Measurements from ENCODE around the gene TMEM218.

TMEM218 gene

GRCh38 chr11:125101596-125101995, 9.8 kb downstream of the TMEM218 start:
- no peak for DNase-seq (ENCODE audit: low read depth in 1 of 2, low spot score in 1 of 2)
- TF ChIP-seq SPI1 (IDR thresholded peaks at IDR 0.05; ENCODE audit: borderline replicate concordance, low read depth) (no peak), GABPA (IDR thresholded peaks at IDR 0.05; ENCODE audit: low read depth) (no peak), POLR2AphosphoS5 (IDR thresholded peaks at IDR 0.05; ENCODE audit: low read depth) (no peak)
- TF ChIP-seq, protein P1, sequence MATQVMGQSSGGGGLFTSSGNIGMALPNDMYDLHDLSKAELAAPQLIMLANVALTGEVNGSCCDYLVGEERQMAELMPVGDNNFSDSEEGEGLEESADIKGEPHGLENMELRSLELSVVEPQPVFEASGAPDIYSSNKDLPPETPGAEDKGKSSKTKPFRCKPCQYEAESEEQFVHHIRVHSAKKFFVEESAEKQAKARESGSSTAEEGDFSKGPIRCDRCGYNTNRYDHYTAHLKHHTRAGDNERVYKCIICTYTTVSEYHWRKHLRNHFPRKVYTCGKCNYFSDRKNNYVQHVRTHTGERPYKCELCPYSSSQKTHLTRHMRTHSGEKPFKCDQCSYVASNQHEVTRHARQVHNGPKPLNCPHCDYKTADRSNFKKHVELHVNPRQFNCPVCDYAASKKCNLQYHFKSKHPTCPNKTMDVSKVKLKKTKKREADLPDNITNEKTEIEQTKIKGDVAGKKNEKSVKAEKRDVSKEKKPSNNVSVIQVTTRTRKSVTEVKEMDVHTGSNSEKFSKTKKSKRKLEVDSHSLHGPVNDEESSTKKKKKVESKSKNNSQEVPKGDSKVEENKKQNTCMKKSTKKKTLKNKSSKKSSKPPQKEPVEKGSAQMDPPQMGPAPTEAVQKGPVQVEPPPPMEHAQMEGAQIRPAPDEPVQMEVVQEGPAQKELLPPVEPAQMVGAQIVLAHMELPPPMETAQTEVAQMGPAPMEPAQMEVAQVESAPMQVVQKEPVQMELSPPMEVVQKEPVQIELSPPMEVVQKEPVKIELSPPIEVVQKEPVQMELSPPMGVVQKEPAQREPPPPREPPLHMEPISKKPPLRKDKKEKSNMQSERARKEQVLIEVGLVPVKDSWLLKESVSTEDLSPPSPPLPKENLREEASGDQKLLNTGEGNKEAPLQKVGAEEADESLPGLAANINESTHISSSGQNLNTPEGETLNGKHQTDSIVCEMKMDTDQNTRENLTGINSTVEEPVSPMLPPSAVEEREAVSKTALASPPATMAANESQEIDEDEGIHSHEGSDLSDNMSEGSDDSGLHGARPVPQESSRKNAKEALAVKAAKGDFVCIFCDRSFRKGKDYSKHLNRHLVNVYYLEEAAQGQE (IDR thresholded peaks at IDR 0.05; ENCODE audit: insufficient replicate concordance, low read depth) = no peak
- TF ChIP-seq, protein P2, sequence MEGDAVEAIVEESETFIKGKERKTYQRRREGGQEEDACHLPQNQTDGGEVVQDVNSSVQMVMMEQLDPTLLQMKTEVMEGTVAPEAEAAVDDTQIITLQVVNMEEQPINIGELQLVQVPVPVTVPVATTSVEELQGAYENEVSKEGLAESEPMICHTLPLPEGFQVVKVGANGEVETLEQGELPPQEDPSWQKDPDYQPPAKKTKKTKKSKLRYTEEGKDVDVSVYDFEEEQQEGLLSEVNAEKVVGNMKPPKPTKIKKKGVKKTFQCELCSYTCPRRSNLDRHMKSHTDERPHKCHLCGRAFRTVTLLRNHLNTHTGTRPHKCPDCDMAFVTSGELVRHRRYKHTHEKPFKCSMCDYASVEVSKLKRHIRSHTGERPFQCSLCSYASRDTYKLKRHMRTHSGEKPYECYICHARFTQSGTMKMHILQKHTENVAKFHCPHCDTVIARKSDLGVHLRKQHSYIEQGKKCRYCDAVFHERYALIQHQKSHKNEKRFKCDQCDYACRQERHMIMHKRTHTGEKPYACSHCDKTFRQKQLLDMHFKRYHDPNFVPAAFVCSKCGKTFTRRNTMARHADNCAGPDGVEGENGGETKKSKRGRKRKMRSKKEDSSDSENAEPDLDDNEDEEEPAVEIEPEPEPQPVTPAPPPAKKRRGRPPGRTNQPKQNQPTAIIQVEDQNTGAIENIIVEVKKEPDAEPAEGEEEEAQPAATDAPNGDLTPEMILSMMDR (IDR thresholded peaks at IDR 0.05; ENCODE audit: insufficient read depth, low read length) = no peak
- Histone ChIP-seq H3K27me3 (ENCODE audit: insufficient read depth, poor library complexity, severe bottlenecking) (no peaks in the 10 kb centered on the region), H3K27ac (replicated peaks) (no peak overlapping the region), H3K4me3 (replicated peaks; ENCODE audit: insufficient read depth, low read length) (no peak overlapping the region)

GRCh38 chr11:125100136-125100535, 11.3 kb downstream of the TMEM218 start:
- no peaks in the 10 kb centered on the region for H3K27me3 ChIP-seq (ENCODE audit: insufficient read depth, poor library complexity, severe bottlenecking)
- no peak for DNase-seq (ENCODE audit: low read depth in 1 of 2, low spot score in 1 of 2)
- no peak for TF ChIP-seq SPI1 (IDR thresholded peaks at IDR 0.05; ENCODE audit: borderline replicate concordance, low read depth)
- TF ChIP-seq GABPA (IDR thresholded peaks at IDR 0.05; ENCODE audit: low read depth) = no peak
- no peak for TF ChIP-seq POLR2AphosphoS5 (IDR thresholded peaks at IDR 0.05; ENCODE audit: low read depth)
- TF ChIP-seq, protein P2 (IDR thresholded peaks at IDR 0.05; ENCODE audit: insufficient read depth, low read length) = no peak
- TF ChIP-seq, protein P1 (IDR thresholded peaks at IDR 0.05; ENCODE audit: insufficient replicate concordance, low read depth) = no peak
- no peak overlapping the region for H3K4me3 ChIP-seq (replicated peaks; ENCODE audit: insufficient read depth, low read length)
- no peak overlapping the region for H3K27ac ChIP-seq (replicated peaks)

- H3K27me3 ChIP-seq (ENCODE audit: insufficient read depth, poor library complexity, severe bottlenecking) = no peaks in the 10 kb centered on the region
- DNase-seq (ENCODE audit: low read depth in 1 of 2, low spot score in 1 of 2) = no peak
- no peak for TF ChIP-seq SPI1 (IDR thresholded peaks at IDR 0.05; ENCODE audit: borderline replicate concordance, low read depth)
- TF ChIP-seq, protein P1 (IDR thresholded peaks at IDR 0.05; ENCODE audit: insufficient replicate concordance, low read depth) = no peak
- TF ChIP-seq, protein P2 (IDR thresholded peaks at IDR 0.05; ENCODE audit: insufficient read depth, low read length) = no peak
- no peak for TF ChIP-seq POLR2AphosphoS5 (IDR thresholded peaks at IDR 0.05; ENCODE audit: low read depth)
- TF ChIP-seq GABPA (IDR thresholded peaks at IDR 0.05; ENCODE audit: low read depth) = no peak
Measured at GRCh38 chr11:125094731-125095130, 16.7 kb downstream of the TMEM218 start.

More at GRCh38 chr11:125094731-125095130, 16.7 kb downstream of the TMEM218 start:
- Histone ChIP-seq H3K4me3 (replicated peaks; ENCODE audit: insufficient read depth, low read length) (no peak overlapping the region), H3K27ac (replicated peaks) (no peak overlapping the region)

Measured in HL-60 (cell line).